RWPE1 (cell line): ENCODE results near the gene SH3RF3.

Experiments used
- CTCF ChIA-PET: fragments of 350-600 bp; sonication (Branson Sonifier 250); formaldehyde crosslinking; extraction: SDS; loops from one replicate; lab custom pipeline; 2021; lab: Yijun Ruan, JAX
- POLR2A ChIA-PET: fragments of 400-600 bp; formaldehyde crosslinking; extraction: SDS; loops from one replicate; lab custom pipeline; 2020; ENCODE audit warnings: antibody characterized with exemption; ENCODE audit not compliant: low non-redundant PET; lab: Yijun Ruan, JAX
- DNase-seq: peaks from one replicate; pipeline ENCODE4 v3.0.0; 2012; ENCODE audit warnings: low spot score
- H3K27ac ChIP-seq: fragments of 450-650 bp; 2 replicates; pipeline ENCODE4 v1.5.1; 2017
- TF ChIP-seq, protein P1 (sequence below): fragments of 450-650 bp; conservative IDR thresholded peaks from 2 replicates; pipeline ENCODE4 v1.5.1; 2017; ENCODE audit warnings: low read depth, mild to moderate bottlenecking

SH3RF3 gene

DNA sequence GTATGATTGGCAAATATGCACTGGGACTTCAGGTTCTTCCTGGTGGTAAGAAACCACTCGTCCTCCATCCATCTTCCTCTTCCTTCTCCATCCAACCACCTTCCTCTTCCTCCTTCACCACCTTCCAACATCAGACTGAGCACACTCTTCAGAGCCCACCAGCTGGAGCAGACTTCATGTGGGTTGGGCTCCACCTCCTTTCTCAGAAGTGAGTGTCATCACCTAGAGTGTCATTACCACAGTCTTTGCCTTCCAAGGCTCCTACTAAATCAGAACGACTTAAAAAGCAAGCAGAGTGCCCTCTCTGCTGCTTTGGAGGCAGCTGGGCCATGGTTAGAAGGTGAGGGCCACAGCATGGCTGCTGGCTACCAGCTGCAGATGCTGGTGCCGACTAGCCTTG, 171.6 kb downstream of the SH3RF3 start:
- POLR2A ChIA-PET: no interaction called here

DNA sequence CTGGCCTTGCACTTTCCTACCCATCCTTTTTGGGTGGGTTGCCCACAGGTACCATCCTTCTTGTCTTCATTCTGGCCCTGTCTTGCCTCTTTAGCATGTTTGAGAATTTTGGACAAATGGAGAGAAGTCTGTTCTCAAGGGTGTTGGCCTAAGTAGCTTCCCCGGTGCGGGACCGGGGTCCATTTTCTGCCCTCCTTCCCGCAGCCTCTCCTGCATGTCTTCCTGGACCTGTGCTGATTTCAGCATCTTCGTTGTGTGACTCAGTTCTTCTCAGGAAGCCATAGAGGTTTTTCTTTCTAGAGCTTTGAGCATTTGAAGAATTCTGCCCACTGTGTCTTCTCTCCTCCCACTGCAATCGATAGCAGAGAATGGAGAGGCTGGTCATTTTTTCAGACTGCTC, 172.7 kb downstream of the SH3RF3 start:
- TF ChIP-seq, protein P1, sequence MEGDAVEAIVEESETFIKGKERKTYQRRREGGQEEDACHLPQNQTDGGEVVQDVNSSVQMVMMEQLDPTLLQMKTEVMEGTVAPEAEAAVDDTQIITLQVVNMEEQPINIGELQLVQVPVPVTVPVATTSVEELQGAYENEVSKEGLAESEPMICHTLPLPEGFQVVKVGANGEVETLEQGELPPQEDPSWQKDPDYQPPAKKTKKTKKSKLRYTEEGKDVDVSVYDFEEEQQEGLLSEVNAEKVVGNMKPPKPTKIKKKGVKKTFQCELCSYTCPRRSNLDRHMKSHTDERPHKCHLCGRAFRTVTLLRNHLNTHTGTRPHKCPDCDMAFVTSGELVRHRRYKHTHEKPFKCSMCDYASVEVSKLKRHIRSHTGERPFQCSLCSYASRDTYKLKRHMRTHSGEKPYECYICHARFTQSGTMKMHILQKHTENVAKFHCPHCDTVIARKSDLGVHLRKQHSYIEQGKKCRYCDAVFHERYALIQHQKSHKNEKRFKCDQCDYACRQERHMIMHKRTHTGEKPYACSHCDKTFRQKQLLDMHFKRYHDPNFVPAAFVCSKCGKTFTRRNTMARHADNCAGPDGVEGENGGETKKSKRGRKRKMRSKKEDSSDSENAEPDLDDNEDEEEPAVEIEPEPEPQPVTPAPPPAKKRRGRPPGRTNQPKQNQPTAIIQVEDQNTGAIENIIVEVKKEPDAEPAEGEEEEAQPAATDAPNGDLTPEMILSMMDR: no peak
- DNase-seq: no peak
- POLR2A ChIA-PET: no interaction called here
- no peak overlapping the region for H3K27ac ChIP-seq
- CTCF ChIA-PET: no interaction called here

More for the DNA sequence above, 171.6 kb downstream of the SH3RF3 start:
- DNase-seq: no peak
- H3K27ac ChIP-seq: no peak overlapping the region
- CTCF ChIA-PET: interaction anchor here (0.7 kb wide), 1 partner anchor 169 kb away, joined by 3 read pairs; no protein-coding TSS in a partner anchor
- TF ChIP-seq, protein P1: no peak

DNA sequence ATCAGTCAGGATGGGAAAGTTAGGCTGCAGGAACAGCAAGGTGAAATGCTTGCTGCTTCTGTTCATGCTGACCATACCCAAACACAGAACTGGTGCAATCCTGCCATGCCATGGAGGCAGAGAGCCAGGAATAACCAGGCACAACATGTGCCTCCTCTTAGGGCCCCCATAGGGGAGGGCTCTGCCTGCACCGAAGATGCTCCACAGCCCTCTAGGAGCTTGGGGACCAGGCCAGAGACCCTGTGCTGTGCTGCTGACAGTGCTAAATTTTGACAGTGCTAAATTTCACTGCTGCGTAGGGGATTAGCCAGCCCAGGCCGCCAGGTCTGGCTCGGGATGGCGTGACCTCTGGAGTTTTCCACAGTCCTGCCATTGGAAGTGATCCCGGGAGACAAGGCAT, 173.3 kb downstream of the SH3RF3 start:
- TF ChIP-seq, protein P1: no peak
- POLR2A ChIA-PET: no interaction called here
- CTCF ChIA-PET: no interaction called here
- H3K27ac ChIP-seq: no peak overlapping the region
- no peak for DNase-seq

DNA sequence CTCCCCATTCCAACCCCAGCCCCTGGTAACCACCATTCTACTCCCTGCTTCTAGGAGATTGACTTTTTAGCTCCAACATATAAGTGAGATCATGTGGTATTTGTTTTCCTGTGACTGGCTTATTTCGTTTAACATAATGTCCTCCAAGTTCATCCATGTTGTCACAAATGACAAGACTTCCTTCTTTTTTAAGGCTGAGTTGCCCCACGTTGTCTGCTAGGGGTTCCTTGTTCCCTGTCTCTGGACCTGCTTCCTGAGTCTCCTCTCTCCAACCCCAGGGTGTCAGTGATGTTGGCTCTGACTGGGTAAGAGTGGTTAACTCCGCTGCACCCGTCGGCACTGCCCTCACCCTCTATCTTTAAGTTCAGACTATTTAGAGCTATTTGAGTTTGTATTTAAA, 175.2 kb downstream of the SH3RF3 start:
- H3K27ac ChIP-seq: no peak overlapping the region
- ChIA-PET CTCF (interaction anchor here (0.6 kb wide), 1 partner anchor 245 kb away, joined by 3 read pairs; no protein-coding TSS in a partner anchor), POLR2A (no interaction called here)
- TF ChIP-seq, protein P1: no peak
- no peak for DNase-seq

DNA sequence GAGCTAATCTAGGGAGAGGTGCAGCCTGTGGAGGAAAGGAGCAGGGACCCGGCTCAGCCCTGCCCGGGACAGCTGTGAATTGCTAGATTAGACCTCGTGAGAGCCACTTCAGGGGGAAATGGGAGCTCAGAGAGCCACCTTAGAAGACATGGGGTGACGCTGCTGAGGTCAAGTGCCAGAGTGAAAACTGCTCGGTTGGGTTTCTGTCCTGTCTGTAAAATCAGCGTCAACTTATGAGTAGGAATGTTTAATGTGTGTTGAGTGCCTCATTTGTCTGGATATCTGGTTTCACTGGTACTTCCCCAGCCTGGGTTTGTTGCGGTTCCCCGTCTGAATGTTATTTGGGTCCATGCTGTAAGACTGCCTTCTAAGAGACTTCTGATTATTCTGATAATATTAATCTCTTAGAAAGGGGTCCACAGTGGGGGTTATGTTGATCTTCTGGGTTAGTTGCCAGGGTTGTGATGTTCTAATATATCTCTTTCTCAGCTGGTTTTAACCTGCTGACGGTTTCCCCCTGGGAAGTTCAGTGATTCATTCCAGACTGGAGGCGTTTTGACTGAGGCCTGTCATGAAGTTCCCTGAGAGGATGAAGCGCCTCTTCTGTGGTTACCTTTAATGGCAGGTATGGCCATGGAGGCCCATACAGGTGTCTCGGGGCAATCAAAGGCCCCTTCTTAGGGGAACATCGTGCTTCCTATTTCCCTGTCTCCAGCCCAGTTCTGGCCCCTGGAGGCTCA, 175.9 kb downstream of the SH3RF3 start:
- DNase-seq: no peak
- POLR2A ChIA-PET: no interaction called here
- TF ChIP-seq, protein P1: no peak
- CTCF ChIA-PET: interaction anchor here (0.6 kb wide), 1 partner anchor 246 kb away, joined by 3 read pairs; no protein-coding TSS in a partner anchor
- no peak overlapping the region for H3K27ac ChIP-seq

DNA sequence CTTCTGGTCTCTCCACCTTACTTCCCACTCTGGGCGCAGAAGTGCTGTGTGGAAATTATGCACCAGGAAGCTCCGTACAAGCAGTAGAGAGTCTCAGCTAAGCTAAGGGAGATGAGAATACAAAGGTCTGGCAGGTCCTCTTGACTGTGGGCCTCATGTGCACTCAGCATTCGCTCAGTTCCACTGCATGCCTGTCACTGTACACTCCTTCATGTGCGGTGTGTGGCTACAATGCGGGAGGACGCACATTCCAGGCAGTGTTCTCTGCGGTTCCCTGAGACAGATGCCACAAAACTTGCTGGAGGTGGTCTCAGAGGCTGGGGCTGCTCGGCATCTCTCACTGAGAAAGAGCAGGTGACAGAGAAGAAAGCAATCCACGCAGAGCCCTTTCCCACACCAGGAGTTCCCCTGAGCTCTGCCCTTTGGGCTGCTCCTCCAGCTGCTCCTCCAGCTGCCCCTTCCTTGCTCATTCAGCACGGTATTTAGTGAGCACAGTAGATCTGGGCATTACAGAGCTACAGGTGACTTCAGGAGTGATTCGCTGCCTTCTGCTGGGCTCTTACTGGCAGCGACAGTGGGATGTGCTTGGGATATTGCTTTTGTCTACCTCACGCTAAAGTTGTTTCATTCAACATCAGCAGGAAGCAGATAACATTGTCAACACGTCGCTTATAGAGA, 176.6 kb downstream of the SH3RF3 start:
- TF ChIP-seq, protein P1: no peak
- no peak for DNase-seq
- no peak overlapping the region for H3K27ac ChIP-seq
- POLR2A ChIA-PET: no interaction called here
- CTCF ChIA-PET: no interaction called here
